Measurements from ENCODE around the gene ZMYND8.

Gene ZMYND8

GRCh38 chr20:47303736-47304135, 52.8 kb downstream of the ZMYND8 start:
- H3K9me3 ChIP-seq (ENCODE audit: severe bottlenecking): no peaks in the 10 kb centered on the region
- peaks cover 40% of the 10 kb centered on the region for H3K4me1 ChIP-seq (ENCODE audit: insufficient read depth, poor library complexity, severe bottlenecking)
- H3K4me3 ChIP-seq (ENCODE audit: severe bottlenecking): no peak overlapping the region
- peak; percentile 51 for DNase-seq (ENCODE audit: low spot score)
- peak overlapping the region; percentile 72 for H3K27ac ChIP-seq (ENCODE audit: poor library complexity, severe bottlenecking)
- TF ChIP-seq CTCF (IDR thresholded peaks at IDR 0.05; ENCODE audit: poor library complexity, severe bottlenecking): no peak
- ATAC-seq (ENCODE audit: low read depth): no peak
- no peaks in the 10 kb centered on the region for H3K27me3 ChIP-seq (ENCODE audit: insufficient read depth, poor library complexity, severe bottlenecking)
- peaks cover 99% of the 10 kb centered on the region for H3K36me3 ChIP-seq (ENCODE audit: low read depth)

GRCh38 chr20:47300071-47300470, 56.4 kb downstream of the ZMYND8 start:
- no peak overlapping the region for H3K4me3 ChIP-seq (ENCODE audit: severe bottlenecking)
- H3K36me3 ChIP-seq (ENCODE audit: low read depth): peaks cover 100% of the 10 kb centered on the region
- H3K27ac ChIP-seq (ENCODE audit: poor library complexity, severe bottlenecking): no peak overlapping the region
- DNase-seq (ENCODE audit: low spot score): no peak
- H3K4me1 ChIP-seq (ENCODE audit: insufficient read depth, poor library complexity, severe bottlenecking): peaks cover 17% of the 10 kb centered on the region
- no peaks in the 10 kb centered on the region for H3K9me3 ChIP-seq (ENCODE audit: severe bottlenecking)
- no peak for TF ChIP-seq CTCF (IDR thresholded peaks at IDR 0.05; ENCODE audit: poor library complexity, severe bottlenecking)
- no peaks in the 10 kb centered on the region for H3K27me3 ChIP-seq (ENCODE audit: insufficient read depth, poor library complexity, severe bottlenecking)
- ATAC-seq (ENCODE audit: low read depth): no peak

GRCh38 chr20:47298624-47299023, 57.9 kb downstream of the ZMYND8 start:
- no peak overlapping the region for H3K4me3 ChIP-seq (ENCODE audit: severe bottlenecking)
- H3K27ac ChIP-seq (ENCODE audit: poor library complexity, severe bottlenecking): no peak overlapping the region
- peaks cover 9% of the 10 kb centered on the region for H3K4me1 ChIP-seq (ENCODE audit: insufficient read depth, poor library complexity, severe bottlenecking)
- DNase-seq (ENCODE audit: low spot score) (peak; percentile 64), ATAC-seq (ENCODE audit: low read depth) (no peak)
- H3K36me3 ChIP-seq (ENCODE audit: low read depth): peaks cover 100% of the 10 kb centered on the region
- H3K27me3 ChIP-seq (ENCODE audit: insufficient read depth, poor library complexity, severe bottlenecking): no peaks in the 10 kb centered on the region
- H3K9me3 ChIP-seq (ENCODE audit: severe bottlenecking): no peaks in the 10 kb centered on the region
- TF ChIP-seq CTCF (IDR thresholded peaks at IDR 0.05; ENCODE audit: poor library complexity, severe bottlenecking): no peak

GRCh38 chr20:47297746-47298145, 58.8 kb downstream of the ZMYND8 start:
- ATAC-seq (ENCODE audit: low read depth): no peak
- H3K4me3 ChIP-seq (ENCODE audit: severe bottlenecking): no peak overlapping the region
- DNase-seq (ENCODE audit: low spot score): peak; percentile 72
- H3K36me3 ChIP-seq (ENCODE audit: low read depth): peaks cover 97% of the 10 kb centered on the region
- H3K27me3 ChIP-seq (ENCODE audit: insufficient read depth, poor library complexity, severe bottlenecking): no peaks in the 10 kb centered on the region
- no peak overlapping the region for H3K27ac ChIP-seq (ENCODE audit: poor library complexity, severe bottlenecking)
- peaks cover 9% of the 10 kb centered on the region for H3K4me1 ChIP-seq (ENCODE audit: insufficient read depth, poor library complexity, severe bottlenecking)
- no peaks in the 10 kb centered on the region for H3K9me3 ChIP-seq (ENCODE audit: severe bottlenecking)
- TF ChIP-seq CTCF (IDR thresholded peaks at IDR 0.05; ENCODE audit: poor library complexity, severe bottlenecking): no peak

GRCh38 chr20:47296950-47297349, 59.5 kb downstream of the ZMYND8 start:
- ATAC-seq (ENCODE audit: low read depth): no peak
- Histone ChIP-seq H3K4me3 (ENCODE audit: severe bottlenecking) (no peak overlapping the region), H3K36me3 (ENCODE audit: low read depth) (peaks cover 97% of the 10 kb centered on the region)

More at GRCh38 chr20:47296950-47297349, 59.5 kb downstream of the ZMYND8 start:
- Histone ChIP-seq H3K4me1 (ENCODE audit: insufficient read depth, poor library complexity, severe bottlenecking) (peaks cover 6% of the 10 kb centered on the region), H3K27ac (ENCODE audit: poor library complexity, severe bottlenecking) (no peak overlapping the region), H3K27me3 (ENCODE audit: insufficient read depth, poor library complexity, severe bottlenecking) (no peaks in the 10 kb centered on the region), H3K9me3 (ENCODE audit: severe bottlenecking) (no peaks in the 10 kb centered on the region)
- DNase-seq (ENCODE audit: low spot score): peak; percentile 54
- peak; percentile 26 for TF ChIP-seq CTCF (IDR thresholded peaks at IDR 0.05; ENCODE audit: poor library complexity, severe bottlenecking)

All from RWPE2 (cell line).